ENCODE measurements around the gene CCM2. TPM values are rescaled to one million over a fixed set of nuclear protein-coding genes. Genes with fewer than 3 reads are reported as not detected.

Gene CCM2
- total and polyA plus RNA-seq, 2 of the 8 experiments (the other 6 are each of a cell fraction or from before 2014, with no cell fraction given): 31.6 to 41.2 TPM

DNA sequence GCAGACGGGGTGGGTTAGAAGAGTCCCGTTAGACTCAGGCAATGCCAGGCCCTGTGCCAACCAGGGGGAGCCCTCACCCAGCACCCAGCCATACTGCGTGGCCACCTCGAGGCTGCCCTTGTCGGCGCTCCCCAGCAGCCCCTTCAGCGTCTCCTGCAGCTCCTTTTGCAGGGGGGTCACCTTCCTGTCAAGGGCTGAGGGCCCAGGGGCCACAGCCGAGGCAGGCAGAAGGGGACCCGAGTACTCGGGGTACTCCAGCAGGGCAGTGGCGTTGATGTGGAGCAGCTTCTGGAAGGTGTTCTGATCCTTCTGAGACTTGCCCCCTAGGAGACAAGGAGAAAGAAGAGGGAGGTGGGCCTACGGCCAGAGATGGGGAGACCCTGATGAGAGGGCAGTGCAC is 101.7 kb downstream of the CCM2 start (continued):
- TF ChIP-seq KDM5A (IDR thresholded peaks at IDR 0.05; ENCODE audit: low read length): no peak
- TF ChIP-seq POLR2A (IDR thresholded peaks at IDR 0.05; ENCODE audit: control extremely low read depth in 1 of 2, low read depth in 2 of 2, low read length in 2 of 2): no peak

Measured in H1 (cell line).